SIG-M5 treated with dmso at 0.1 percent for 504 hours (cell line): ENCODE data around the gene PLIN1.

Experiments used
- DNase-seq: peaks from one replicate; lab custom pipeline; 2025; ENCODE audit not compliant: unreplicated experiment; lab: John Stamatoyannopoulos, UW

PLIN1 gene

DNA sequence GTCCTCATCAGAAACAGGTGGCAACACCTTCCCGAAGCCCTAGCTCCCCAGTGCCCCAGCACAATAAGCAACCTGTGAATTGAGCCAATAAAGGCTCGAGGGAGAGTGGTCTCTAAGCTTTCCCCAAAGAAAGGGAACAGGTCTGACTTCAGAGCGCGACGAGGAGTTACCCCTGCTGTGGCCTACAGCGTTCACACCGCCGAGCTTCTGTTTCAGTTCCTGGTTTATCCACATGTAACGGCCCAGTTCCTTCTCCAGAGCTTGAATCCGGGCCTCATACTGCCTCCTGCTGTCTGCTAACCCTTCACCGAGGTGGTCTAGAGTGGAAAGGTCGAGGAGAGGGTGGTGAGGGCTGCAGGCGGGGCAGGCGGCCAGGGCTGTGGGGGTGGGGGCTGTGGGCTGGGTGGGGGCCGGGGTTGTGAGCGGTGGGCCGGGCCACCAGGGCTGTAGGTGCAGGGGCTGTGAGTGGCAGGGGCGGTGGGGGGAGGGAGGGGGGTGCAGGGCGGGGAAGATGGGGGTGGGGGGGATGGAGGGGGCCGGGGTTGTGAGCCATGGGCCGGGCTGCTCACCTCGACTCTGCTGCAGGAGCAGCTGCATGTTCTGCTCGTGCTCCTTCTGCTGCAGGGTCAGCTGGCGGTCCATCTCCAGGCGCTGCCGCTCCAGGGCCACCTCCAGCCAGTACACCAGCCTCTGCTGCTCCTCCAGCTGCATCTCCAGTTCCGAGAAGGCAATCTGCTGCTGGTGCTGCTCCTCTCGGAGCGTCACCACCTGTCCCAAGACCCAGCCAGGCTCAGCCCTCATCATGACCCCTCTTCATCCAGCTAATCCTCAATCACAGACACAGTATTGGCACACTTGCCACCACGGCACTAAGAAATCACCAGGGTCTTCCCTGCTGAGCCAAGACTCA, 50.1 kb downstream of the PLIN1 start:
- DNase-seq, result peak; percentile 33

DNA sequence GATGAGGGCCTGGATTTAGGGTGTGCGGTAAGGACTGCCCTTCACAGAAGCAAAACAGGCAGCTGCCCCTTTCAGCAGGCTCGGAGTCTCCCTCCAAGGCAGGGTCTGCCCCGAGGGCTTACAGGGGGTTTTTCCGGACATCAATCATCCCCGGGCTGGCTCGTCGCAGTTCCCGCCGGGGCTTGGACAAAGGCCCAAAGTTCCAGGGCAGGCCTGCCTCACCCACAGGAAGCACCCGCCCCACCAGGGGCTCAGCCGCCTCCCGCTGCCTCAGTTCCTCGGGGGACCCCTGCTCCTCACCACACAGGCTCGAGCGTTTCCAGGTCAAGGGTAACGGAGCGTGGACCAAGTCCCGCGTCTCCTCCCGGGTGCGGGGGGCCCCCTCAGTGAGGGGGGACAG, 50.9 kb downstream of the PLIN1 start:
- DNase-seq, result no peak

DNA sequence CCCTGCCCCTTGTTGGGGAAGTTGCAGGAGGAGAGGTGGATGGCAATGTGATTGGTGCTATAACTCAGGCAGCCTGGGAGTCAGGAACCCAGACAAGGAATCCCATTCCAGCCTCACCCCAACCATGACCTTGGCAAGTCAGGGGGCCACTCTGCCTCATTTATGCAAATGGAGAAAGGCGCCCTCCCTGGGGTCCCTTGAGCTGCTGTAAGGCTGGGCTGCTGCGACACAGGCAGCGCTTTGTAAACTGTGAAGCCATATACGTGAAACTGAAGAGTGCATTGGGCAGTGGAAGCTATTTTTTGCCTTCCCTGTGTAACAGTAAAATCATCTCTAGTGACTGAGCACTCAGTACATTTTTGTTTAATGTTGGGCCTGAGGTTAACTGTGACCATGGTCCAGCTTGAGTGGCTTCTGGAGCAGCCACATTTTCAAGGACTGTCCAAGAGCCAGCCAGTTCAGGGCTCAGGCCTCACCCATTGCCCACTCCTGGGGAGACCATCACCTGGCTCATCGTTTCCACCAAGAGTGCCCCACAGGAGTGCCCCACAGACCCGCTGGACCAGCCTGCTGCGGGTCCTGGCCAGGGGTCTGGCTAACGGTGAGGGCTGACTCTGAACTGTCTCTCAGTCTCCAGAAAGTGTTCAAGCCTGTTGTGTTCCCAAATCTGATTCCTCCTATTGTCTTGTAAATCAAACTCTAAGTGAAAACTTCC, 51.8 kb downstream of the PLIN1 start:
- no peak for DNase-seq

DNA sequence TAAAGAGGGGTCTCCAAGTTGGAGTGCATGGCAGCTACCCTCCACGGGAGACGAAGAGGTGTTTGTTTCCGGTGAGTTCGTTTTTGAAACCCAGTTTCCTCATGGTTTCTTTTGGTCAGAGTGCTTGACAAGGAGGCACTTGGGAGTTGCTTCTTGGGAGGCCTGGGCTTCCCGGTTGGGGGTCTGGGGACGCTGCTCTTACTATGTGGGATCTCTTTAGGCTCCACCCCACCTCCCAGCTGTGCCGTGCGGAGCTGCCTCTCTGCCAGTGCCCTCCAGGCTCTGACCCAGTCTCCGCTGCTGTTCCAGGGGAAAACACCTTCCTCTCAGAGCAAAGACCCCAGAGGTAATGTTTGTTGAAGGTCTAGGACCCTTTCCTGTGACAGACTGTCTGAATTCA, 53.5 kb downstream of the PLIN1 start:
- DNase-seq, result no peak

DNA sequence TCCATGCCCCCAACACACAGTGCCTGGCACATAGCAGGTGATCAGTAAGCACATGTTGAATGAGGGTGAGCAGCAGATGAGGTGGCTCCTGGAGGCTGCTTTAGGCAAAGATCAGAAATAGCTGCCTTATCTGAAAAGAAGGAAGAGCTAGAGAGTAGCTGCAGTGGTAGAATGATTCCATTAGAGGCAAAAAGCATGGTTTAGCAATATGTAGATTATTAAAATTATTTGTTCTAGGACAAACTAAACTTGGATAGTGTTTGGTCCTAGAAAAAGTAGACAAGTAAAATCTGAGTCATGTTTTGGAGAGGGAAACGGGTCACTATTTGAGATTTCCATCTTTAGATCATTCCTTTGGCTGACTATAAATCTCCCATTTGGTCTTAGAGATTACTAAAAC, 56.0 kb downstream of the PLIN1 start:
- DNase-seq, result no peak

DNA sequence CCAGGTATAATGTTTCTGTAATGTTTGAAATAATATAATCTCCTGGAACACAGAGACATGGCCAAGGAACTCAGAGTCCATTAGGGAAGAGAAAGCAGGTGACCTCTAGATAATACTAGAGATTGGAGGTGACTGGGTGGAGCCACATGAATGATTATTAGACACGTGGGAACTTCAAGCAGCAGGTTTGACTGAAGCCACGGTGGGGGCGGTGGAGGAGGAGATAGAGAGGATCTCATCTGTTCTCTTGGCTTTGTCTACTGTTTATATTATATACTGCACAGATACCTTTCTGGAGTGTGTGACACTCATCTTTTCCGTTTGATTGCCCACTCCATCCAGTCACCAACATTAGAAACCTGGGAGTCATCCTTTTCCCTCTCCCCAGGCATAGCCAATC, 57.6 kb downstream of the PLIN1 start:
- DNase-seq, result no peak

DNA sequence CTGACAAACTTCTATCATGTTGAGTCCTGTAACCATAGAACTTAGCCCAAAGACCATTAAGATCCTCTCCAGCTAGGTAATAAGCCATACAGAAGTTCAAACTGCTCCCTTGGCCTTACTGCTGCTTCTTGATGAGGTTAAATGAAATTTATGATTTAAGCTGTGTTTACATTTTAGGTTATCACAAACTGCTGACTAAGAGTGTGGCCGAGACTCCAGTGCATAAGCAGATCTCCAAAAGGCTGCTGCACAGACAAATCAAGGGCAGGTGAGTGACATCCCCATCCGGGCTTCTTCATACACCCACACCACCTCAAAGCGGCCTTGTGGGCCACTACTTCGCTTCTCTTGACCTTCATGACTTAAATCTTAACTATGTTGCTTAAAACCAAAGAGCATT, 62.9 kb downstream of the PLIN1 start:
- DNase-seq, result no peak

DNA sequence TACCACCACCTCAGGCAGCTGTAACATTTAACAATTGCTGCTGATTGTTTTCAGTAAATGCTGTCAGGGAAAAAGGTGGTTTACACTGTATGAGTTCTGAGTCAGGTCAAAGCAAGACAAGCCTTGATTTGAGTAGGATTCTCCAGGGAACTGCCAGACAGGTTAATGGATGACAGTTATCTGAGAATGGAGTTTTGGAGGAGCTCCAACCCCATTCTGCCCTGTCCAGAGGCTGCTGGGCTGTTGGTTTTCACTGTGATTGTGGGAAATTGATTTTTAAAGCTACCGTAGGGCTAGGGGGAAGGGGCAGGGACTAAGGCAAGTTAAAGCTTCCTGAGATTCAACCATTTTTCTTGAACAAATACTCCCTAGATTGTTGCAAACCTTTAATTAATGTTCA, 64.0 kb downstream of the PLIN1 start:
- no peak for DNase-seq
